DND-41 (cell line): ENCODE results near the gene MICAL3.

Experiments
- EZH2 ChIP-seq: IDR thresholded peaks from 3 replicates; pipeline ENCODE4 v1.6.1; 2012; ENCODE audit warnings: borderline replicate concordance, low read depth, mild to moderate bottlenecking, moderate library complexity, low read length, inconsistent platforms; ENCODE audit not compliant: severe bottlenecking
- TF ChIP-seq, protein P1 (sequence below): IDR thresholded peaks from 2 replicates; pipeline ENCODE4 v1.5.1; 2012; ENCODE audit warnings: borderline replicate concordance, low read length, moderate library complexity, mild to moderate bottlenecking; ENCODE audit not compliant: poor library complexity, severe bottlenecking; ENCODE audit errors: extremely low read depth

DNA sequence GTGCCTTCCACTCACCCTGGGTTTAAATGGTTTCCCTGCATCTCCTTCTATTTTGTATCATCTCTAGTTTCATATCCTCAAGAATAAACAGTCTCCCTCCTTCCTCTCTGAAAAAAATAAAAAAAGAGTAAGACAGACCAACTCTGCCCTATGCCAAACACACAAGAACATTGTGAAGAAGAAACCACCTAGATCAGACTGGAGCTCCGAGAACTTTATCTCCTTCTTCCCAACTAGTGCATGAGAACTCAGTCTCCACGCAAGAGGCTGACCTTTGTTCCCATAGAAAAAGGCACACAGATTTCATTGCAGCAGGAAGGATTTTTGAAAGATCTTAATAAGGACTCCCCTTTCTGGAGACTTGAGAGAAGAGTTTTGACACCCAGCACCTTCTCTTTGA lies 44.7 kb upstream of the MICAL3 start:
- TF ChIP-seq, protein P1, sequence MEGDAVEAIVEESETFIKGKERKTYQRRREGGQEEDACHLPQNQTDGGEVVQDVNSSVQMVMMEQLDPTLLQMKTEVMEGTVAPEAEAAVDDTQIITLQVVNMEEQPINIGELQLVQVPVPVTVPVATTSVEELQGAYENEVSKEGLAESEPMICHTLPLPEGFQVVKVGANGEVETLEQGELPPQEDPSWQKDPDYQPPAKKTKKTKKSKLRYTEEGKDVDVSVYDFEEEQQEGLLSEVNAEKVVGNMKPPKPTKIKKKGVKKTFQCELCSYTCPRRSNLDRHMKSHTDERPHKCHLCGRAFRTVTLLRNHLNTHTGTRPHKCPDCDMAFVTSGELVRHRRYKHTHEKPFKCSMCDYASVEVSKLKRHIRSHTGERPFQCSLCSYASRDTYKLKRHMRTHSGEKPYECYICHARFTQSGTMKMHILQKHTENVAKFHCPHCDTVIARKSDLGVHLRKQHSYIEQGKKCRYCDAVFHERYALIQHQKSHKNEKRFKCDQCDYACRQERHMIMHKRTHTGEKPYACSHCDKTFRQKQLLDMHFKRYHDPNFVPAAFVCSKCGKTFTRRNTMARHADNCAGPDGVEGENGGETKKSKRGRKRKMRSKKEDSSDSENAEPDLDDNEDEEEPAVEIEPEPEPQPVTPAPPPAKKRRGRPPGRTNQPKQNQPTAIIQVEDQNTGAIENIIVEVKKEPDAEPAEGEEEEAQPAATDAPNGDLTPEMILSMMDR = no peak
- TF ChIP-seq EZH2 = no peak
